A549 (cell line): Measurements from ENCODE around the gene LAMA3. TPM values are rescaled to one million over a fixed set of nuclear protein-coding genes. Genes with fewer than 3 reads are reported as not detected.

Source experiments
- ATAC-seq, 2 experiments: fragments of 200-7000 bp in 1 of 2; fragments of >200 bp in 1 of 2; cut with Nextera tagmentation in 1 of 2; cut with Tn5 transposase in 1 of 2; 3 replicates each; pipeline versions ENCODE4 v1.8.0 to v1.9.1; 2018 to 2020; ENCODE audit warnings: mild to moderate bottlenecking in 1 of 2, moderate library complexity in 1 of 2
- CTCF ChIA-PET: fragments of 300-600 bp; sonication (Branson Sonifier 250); formaldehyde crosslinking; extraction: SDS; loops from one replicate; lab custom pipeline; 2021; ENCODE audit warnings: antibody characterized with exemption, inconsistent platforms; lab: Yijun Ruan, JAX
- POLR2A ChIA-PET: fragments of 350-600 bp; formaldehyde crosslinking; extraction: SDS; loops from one replicate; lab custom pipeline; 2021; ENCODE audit warnings: antibody characterized with exemption, inconsistent platforms; lab: Yijun Ruan, JAX
- DNase-seq, 2 experiments: peaks; one replicate each; pipeline versions ENCODE4 v3.0.0 to v3.0.0-alpha.2; 2011 to 2016; ENCODE audit warnings: low read depth in 1 of 2, low spot score in 1 of 2
- FAIRE-seq: peaks from 2 replicates; lab custom pipeline; 2011; peaks lifted over from hg19 to GRCh38; lab: Jason Lieb, UNC
- H3K27ac ChIP-seq, 2 experiments: fragments of >200 bp; sonication (Bioruptor Twin); formaldehyde crosslinking; 3 replicates each; pipeline ENCODE4 v1.5.1; 2016 to 2017
- H3K4me1 ChIP-seq: fragments of >200 bp; sonication (Bioruptor Twin); formaldehyde crosslinking; 3 replicates; pipeline ENCODE4 v1.6.1; 2016
- H3K4me2 ChIP-seq: fragments of >200 bp; sonication (Bioruptor Twin); formaldehyde crosslinking; 3 replicates; pipeline ENCODE4 v1.6.1; 2016
- H3K4me3 ChIP-seq: fragments of >200 bp; sonication (Bioruptor Twin); formaldehyde crosslinking; 3 replicates; pipeline ENCODE4 v1.5.1; 2016
- H3K9me3 ChIP-seq: fragments of >200 bp; sonication (Bioruptor Twin); formaldehyde crosslinking; 3 replicates; pipeline ENCODE4 v1.6.1; 2016
- BCL3 ChIP-seq: fragments of >200 bp; sonication (Bioruptor Twin); formaldehyde crosslinking; IDR thresholded peaks from 3 replicates; pipeline ENCODE4 v1.6.1; 2016
- EHF ChIP-seq: fragments of 250-450 bp; sonication (Bioruptor Pico); IDR thresholded peaks from 2 replicates; pipeline ENCODE4 v1.5.0; 2020; ENCODE audit warnings: mild to moderate bottlenecking
- ELK1 ChIP-seq: fragments of 150-350 bp; IDR thresholded peaks from 2 replicates; pipeline ENCODE4 v1.6.1; 2014; ENCODE audit warnings: low read depth, mild to moderate bottlenecking, low read length
- FOXS1 ChIP-seq: fragments of 250-450 bp; sonication (Bioruptor Pico); IDR thresholded peaks from 2 replicates; pipeline ENCODE4 v1.5.0; 2020; ENCODE audit warnings: mild to moderate bottlenecking, moderate library complexity
- HDAC2 ChIP-seq: fragments of 200-600 bp; sonication (generic); IDR thresholded peaks from 2 replicates; pipeline ENCODE4 v1.6.1; 2016
- HMGXB4 ChIP-seq: fragments of 250-450 bp; sonication (Bioruptor Pico); IDR thresholded peaks from 2 replicates; pipeline ENCODE4 v1.5.0; 2021; ENCODE audit warnings: mild to moderate bottlenecking, moderate library complexity, borderline replicate concordance
- HOXA7 ChIP-seq: fragments of 250-450 bp; sonication (Bioruptor Pico); IDR thresholded peaks from 2 replicates; pipeline ENCODE4 v1.5.0; 2020; ENCODE audit warnings: mild to moderate bottlenecking, moderate library complexity
- JUN ChIP-seq, 2 experiments: fragments of >200 bp; sonication (Bioruptor Twin); formaldehyde crosslinking; IDR thresholded peaks; 2 replicates in 1 of 2; 3 replicates in 1 of 2; pipeline ENCODE4 v1.6.1; 2016 to 2017
- MAX ChIP-seq: IDR thresholded peaks from 2 replicates; pipeline ENCODE4 v1.6.1; 2012
- NPAS2 ChIP-seq: fragments of 250-450 bp; sonication (Bioruptor Pico); IDR thresholded peaks from 2 replicates; pipeline ENCODE4 v1.8.0; 2022; ENCODE audit warnings: mild to moderate bottlenecking, moderate library complexity, borderline replicate concordance
- PBX3 ChIP-seq: IDR thresholded peaks from 2 replicates; pipeline ENCODE4 v1.6.1; 2012
- PHF8 ChIP-seq: fragments of 200-600 bp; sonication (generic); IDR thresholded peaks from 2 replicates; pipeline ENCODE4 v1.6.1; 2016; ENCODE audit warnings: low read depth, mild to moderate bottlenecking, antibody characterized with exemption, moderate library complexity, borderline replicate concordance
- RAD21 ChIP-seq, 2 experiments: fragments of >200 bp in 1 of 2; sonication (Bioruptor Twin) in 1 of 2; formaldehyde crosslinking in 1 of 2; IDR thresholded peaks in 1 of 2; conservative IDR thresholded peaks in 1 of 2; 2 replicates in 1 of 2; 3 replicates in 1 of 2; pipeline ENCODE4 v1.6.1; 2012 to 2018; ENCODE audit warnings: inconsistent platforms in 1 of 2
- RARB ChIP-seq: fragments of 250-450 bp; sonication (Bioruptor Pico); IDR thresholded peaks from 2 replicates; pipeline ENCODE4 v1.8.0; 2021; ENCODE audit warnings: mild to moderate bottlenecking, moderate library complexity
- RFX5 ChIP-seq: fragments of 450-650 bp; IDR thresholded peaks from 2 replicates; pipeline ENCODE4 v1.7.1; 2014; ENCODE audit warnings: antibody characterized with exemption, mild to moderate bottlenecking, moderate library complexity
- SMC3 ChIP-seq: fragments of >200 bp; sonication (Bioruptor Twin); formaldehyde crosslinking; IDR thresholded peaks from 3 replicates; pipeline ENCODE4 v1.6.1; 2018; ENCODE audit warnings: inconsistent platforms
- ZFP36 ChIP-seq: fragments of 450-650 bp; IDR thresholded peaks from 2 replicates; pipeline ENCODE4 v1.6.1; 2014; ENCODE audit warnings: borderline replicate concordance; ENCODE audit not compliant: partially characterized antibody
- WGBS: methylation state at CpG from one replicate; pipeline ENCODE4 v1.1.6; 2017; ENCODE audit errors: missing lambda C conversion rate; 5-methylcytosine and 5-hydroxymethylcytosine counted together
- polyA plus RNA-seq, 4 experiments: library from polyadenylated mRNA; depleted of rRNA in 3 of 4; stranded (reverse); fragments of >200 nt; fragmentation: RNase III in 1 of 4; extraction: RNeasy Plus Mini Kit Qiagen cat#74134 plus additional on column Dnase treatment in 1 of 4; gene quantifications; 2 replicates in 3 of 4; 3 replicates in 1 of 4; pipeline ENCODE4 v1.2.3, GENCODE V29; 2011 to 2017

LAMA3 gene
- polyA plus RNA-seq, 2 of the 4 experiments (the other 2 are of a cell fraction), result 18.2 to 31.0 TPM

GRCh38 chr18:23703987-23704384 lies 14.7 kb downstream of the LAMA3 start:
- Histone ChIP-seq H3K4me1 (peaks cover 28% of the 10 kb centered on the region), H3K27ac (peak overlapping the region; percentile 36; a peak in 3 of 6 replicates), H3K4me3 (no peak overlapping the region), H3K4me2 (no peak overlapping the region), H3K9me3 (peaks cover 8% of the 10 kb centered on the region; the same call in 2 of the 3 replicates)
- no peak for TF ChIP-seq PHF8
- TF ChIP-seq NPAS2, result no peak
- no peak for TF ChIP-seq HMGXB4 (CRISPR knock-in tag)
- WGBS, result 76% methylated on average over 6 of the region's 6 CpGs
- FAIRE-seq (no peak), DNase-seq (no peak), ATAC-seq (no peak)
- ChIA-PET CTCF (interaction anchor here (0.8 to 6.8 kb wide), 33 partner anchors 8 to 205 kb away, joined by 3 to 89 read pairs (median 9); partner anchors contain the start of genes NPC1 and RMC1), POLR2A (no interaction called here)

- ATAC-seq, result no peak
- no peak for DNase-seq
- TF ChIP-seq HDAC2, result no peak
- no peak for TF ChIP-seq ELK1
- TF ChIP-seq MAX, result no peak
- no peak for TF ChIP-seq FOXS1 (CRISPR knock-in tag)
- no peak for TF ChIP-seq RAD21 (conservative IDR thresholded peaks at IDR 0.05 in 1 of 2, IDR thresholded peaks at IDR 0.05 in 1 of 2)
- TF ChIP-seq EHF (CRISPR knock-in tag), result no peak
- TF ChIP-seq HOXA7 (CRISPR knock-in tag), result no peak
- Histone ChIP-seq H3K4me1 (peaks cover 24% of the 10 kb centered on the region), H3K4me2 (peak overlapping the region; percentile 4; the same call in 1 of the 3 replicates), H3K9me3 (peaks cover 8% of the 10 kb centered on the region; the same call in 2 of the 3 replicates), H3K4me3 (no peak overlapping the region), H3K27ac (peak overlapping the region in 1 of 2 experiments; percentile 46; a peak in 2 of 6 replicates)
- CTCF ChIA-PET, result interaction anchor here (0.9 to 6.8 kb wide), 10 partner anchors 11 to 206 kb away, joined by 3 to 89 read pairs (median 26); no protein-coding TSS in a partner anchor
- POLR2A ChIA-PET, result no interaction called here
- FAIRE-seq, result no peak
Measured at GRCh38 chr18:23704806-23705205, 15.6 kb downstream of the LAMA3 start.

GRCh38 chr18:23706971-23707640 lies 17.9 kb downstream of the LAMA3 start:
- Histone ChIP-seq H3K4me2 (no peak overlapping the region), H3K27ac (no peak overlapping the region), H3K4me3 (no peak overlapping the region), H3K4me1 (peaks cover 43% of the 10 kb centered on the region), H3K9me3 (peaks cover 8% of the 10 kb centered on the region; the same call in 2 of the 3 replicates)
- DNase-seq, result no peak
- CTCF ChIA-PET, result interaction anchor here (1.1 to 2.0 kb wide), 2 partner anchors 85 to 208 kb away, joined by 3 to 6 read pairs; no protein-coding TSS in a partner anchor
- TF ChIP-seq ZFP36, result no peak
- no peak for TF ChIP-seq FOXS1 (CRISPR knock-in tag)
- TF ChIP-seq HOXA7 (CRISPR knock-in tag), result no peak
- TF ChIP-seq RFX5, result no peak
- no peak for TF ChIP-seq PBX3
- TF ChIP-seq JUN (IDR thresholded peaks at IDR 0.05), result no peak
- no peak for TF ChIP-seq RARB
- no peak for TF ChIP-seq BCL3
- TF ChIP-seq SMC3, result no peak
- no peak for ATAC-seq
- 100% methylated on average over 3 of the region's 3 CpGs for WGBS
- no peak for FAIRE-seq
- POLR2A ChIA-PET, result no interaction called here
